Pulmonary artery endothelial cell (primary cell): ENCODE results near the gene CLEC16A. TPM values are rescaled to one million over a fixed set of nuclear protein-coding genes. Genes with fewer than 3 reads are reported as not detected.
"Not testable (repeated sequence)": the region's sequence is repeated elsewhere in the genome, so short reads cannot be mapped to it uniquely, and the experiment has no call there.

ENCODE experiments used
- DNase-seq: peaks from one replicate; pipeline ENCODE4 v3.0.0-alpha.2; 2011; ENCODE audit warnings: low read depth, low spot score
- total RNA-seq: library from RNA; depleted of rRNA; stranded (reverse); fragments of >200 nt; gene quantifications from 2 replicates; pipeline ENCODE4 v1.2.3, GENCODE V29; 2014

CLEC16A gene
- total RNA-seq, 1 donor from 2014 or later, result 13.0 TPM

DNA sequence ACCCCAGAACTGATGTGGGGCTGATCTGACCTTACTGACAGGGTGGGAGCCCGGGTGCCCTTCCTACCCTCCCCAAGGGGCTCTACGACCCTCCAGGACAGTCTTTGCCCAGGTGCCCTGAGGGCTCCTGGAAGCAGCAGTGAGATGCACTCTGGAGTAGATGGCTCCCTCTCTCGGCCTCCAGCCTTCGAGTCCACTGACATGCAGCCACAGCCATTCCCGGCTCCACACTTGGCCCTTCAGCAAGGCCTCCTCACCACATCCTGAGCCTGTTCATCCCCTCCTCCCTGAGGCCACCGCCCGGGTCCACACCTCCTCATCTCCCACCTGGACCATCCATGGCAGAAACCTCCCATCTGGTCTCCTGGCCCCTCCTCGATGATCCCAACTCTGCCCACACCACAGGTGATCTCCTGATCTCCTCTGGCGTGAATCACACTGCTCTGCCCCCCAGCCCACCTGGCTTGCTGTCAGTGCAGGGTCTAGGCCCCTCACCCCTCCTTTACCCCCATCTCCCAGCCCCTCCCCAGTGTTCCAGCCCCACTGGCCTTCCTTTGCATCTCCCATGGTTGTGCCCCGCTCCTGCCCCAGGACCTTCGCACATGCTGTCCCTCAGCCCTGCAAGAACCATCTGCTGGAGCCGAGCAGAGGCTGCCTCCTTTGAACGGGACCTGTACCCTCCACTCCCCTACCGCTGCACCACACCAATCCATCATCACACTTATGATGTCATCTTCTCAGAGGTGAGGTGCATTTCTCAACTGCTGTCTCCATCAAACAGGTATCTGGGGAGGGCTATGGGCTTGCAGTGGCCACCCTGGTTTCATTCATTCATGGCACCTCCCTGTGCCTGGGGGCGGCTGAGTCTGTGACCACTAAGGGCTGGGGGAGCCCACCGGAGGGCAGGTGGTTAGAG, 267.0 kb downstream of the CLEC16A start:
- no peak for DNase-seq

GRCh38 chr16:11211977-11212797, 267.8 kb downstream of the CLEC16A start:
- DNase-seq, result no peak

DNA sequence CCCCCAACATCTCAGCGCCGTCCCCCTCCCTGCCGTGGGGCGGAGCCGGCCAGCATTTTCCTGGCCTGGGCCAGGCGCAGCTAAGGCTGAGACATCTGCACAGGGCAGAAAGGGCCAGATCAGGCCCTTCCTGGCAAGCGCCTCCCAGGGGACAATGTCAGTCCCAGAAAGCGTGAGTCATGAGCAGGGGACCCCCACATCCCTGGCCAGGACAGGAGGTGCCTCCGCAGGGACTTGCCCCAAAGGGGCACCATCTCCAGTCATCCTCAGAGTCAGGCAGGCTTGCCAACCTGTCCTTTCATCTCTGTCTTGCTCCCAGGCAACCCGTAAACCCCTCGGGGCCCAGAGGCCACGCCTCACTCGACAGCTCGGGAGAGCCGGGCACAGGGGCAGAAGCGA, 268.4 kb downstream of the CLEC16A start:
- DNase-seq, result no peak

- no peak for DNase-seq
Measured at GRCh38 chr16:11213373-11213772, 269.0 kb downstream of the CLEC16A start.

- no peak for DNase-seq
Measured at GRCh38 chr16:11213799-11214198, 269.4 kb downstream of the CLEC16A start.

GRCh38 chr16:11215935-11216556, 271.7 kb downstream of the CLEC16A start:
- DNase-seq, result no peak

GRCh38 chr16:11217651-11218603, 273.6 kb downstream of the CLEC16A start:
- DNase-seq, result no peak

GRCh38 chr16:11218604-11218962, 274.2 kb downstream of the CLEC16A start:
- DNase-seq, result no peak

DNA sequence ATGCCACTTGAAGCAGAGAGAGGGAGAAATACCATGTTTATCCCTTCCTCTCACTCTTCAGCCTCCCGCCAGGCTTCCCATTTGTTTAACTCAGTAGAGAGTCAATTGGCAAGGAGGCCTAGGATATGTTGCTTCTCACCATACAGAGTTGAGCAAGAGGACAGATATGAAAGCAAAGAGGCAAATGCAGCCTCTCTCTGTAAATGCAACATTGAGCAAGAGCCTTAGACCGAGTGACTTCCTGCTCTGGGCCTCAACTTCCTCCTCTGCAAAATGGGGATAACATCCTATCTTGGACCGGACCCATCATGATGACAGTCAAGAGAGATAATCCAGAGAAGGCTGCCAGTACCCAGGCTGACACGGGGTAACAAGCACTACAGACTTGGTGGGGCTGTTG, 274.8 kb downstream of the CLEC16A start:
- DNase-seq, result no peak

GRCh38 chr16:11220507-11220906, 276.1 kb downstream of the CLEC16A start:
- not testable (repeated sequence) for DNase-seq

DNA sequence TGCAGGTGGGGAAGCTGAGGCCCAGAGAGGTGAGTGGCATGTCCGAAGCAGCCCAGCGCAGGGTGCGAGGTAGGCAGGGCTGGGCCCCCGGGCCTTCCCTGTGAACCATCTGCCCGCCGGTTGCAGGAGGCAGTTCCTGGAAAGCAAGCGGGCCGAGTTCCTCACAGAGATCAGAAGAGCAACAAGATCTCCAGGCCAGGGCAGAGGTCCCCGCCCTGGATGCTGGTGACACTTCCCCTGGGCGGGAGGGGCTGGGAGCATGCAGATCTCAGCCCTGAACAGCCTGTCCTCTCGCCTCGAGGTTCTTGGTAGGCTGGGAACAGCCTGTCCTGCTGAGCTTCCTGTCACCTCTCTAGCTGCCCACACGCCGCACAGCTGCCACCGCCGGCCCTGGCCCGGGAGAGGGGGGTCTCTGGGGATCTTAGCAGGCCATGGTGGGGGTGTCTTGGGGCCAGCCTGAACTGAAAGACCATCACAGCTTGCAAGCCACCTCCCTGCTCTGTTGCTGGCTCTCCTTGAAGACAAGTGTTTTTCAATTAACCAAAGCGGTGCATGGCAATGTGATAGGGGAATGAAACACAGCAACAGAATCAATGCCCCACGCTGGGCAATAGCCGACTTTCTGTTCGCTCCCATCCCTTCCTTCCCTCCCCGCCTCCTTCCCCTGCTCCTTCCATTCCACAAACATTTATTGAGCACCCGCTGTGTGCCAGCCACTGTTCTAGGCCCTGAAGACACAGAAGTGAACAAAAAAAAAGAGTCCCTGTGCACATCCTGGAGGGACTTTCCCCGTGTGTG, 279.9 kb downstream of the CLEC16A start:
- no peak for DNase-seq

GRCh38 chr16:11224894-11225676, 280.7 kb downstream of the CLEC16A start:
- no peak for DNase-seq

DNA sequence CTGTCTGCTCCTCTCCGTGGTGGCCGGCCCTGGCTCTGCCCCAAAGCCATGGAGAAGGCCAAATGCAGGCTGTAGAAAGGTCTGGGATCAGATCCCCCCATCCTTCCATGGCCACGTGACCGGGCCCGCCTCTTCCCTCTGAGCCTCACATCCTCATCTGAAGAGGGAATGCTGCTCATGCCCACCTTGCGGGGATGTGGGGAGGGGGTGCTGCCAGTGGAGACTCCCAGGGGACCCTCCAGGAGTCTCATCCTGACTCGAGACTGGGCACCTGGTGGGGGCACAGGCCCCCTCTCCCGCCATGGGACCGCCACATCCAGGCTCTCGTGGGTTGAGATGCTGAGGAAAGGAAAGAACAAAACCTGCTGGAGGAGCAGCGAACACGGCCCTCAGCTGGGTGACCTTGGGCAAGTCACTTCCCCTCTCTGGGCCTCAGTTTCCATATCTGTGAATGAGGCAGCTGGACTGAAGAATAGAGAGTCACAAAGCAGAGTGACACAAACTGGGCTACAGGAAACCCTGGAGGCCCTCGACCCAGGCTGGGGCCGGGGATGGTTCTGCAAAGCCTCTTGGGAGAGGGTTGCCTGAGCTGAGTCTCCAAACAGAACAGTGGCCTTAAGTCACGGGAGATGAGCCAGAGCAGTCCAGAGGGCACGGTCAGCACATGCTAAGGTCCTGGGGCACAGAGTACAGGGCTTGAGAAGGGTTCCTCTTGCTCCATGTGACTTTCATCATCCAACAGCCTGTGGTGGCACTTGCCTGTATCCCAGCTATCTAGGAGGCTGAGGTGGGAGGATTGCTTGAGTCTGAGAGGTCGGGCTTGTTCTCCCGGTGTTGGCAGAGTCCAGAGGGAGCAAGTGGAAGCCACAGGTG, 281.5 kb downstream of the CLEC16A start:
- DNase-seq, result no peak

GRCh38 chr16:11229432-11229831, 285.1 kb downstream of the CLEC16A start:
- DNase-seq, result no peak

GRCh38 chr16:11229906-11230305, 285.5 kb downstream of the CLEC16A start:
- no peak for DNase-seq

GRCh38 chr16:11231367-11231970, 287.1 kb downstream of the CLEC16A start:
- no peak for DNase-seq
